K562 (cell line): ENCODE data around the gene ACTN1. TPM values are rescaled to one million over a fixed set of nuclear protein-coding genes. Genes with fewer than 3 reads are reported as not detected.

Experiments
- ATAC-seq: fragments of 200-7000 bp; cut with Tn5 transposase; 3 replicates; pipeline ENCODE4 v1.9.1; 2020; ENCODE audit warnings: moderate library complexity
- BruUV-seq: library from RNA; stranded (reverse); fragments of 400-500 nt; replicated peaks from 2 replicates; lab custom pipeline; 2021; lab: Mats Ljungman, UMichigan
- CTCF ChIA-PET: fragments of 300-600 bp; formaldehyde crosslinking; extraction: SDS; loops from one replicate; lab custom pipeline; 2021; ENCODE audit warnings: low intra/inter-chr PET ratio; lab: Yijun Ruan, JAX
- POLR2A ChIA-PET: fragments of 300-600, 350-650 bp; sonication (Branson Sonifier 250); formaldehyde crosslinking; extraction: SDS; loops from one replicate; lab custom pipeline; 2021; ENCODE audit warnings: antibody characterized with exemption, inconsistent platforms; lab: Yijun Ruan, JAX
- DNase-seq, 4 experiments: peaks; one replicate each; pipeline versions ENCODE4 v3.0.0 to v3.0.0-alpha.2; 2011 to 2018; ENCODE audit warnings: low spot score in 3 of 4, mixed read lengths in 3 of 4; ENCODE audit errors: extremely low read depth in 1 of 4
- FAIRE-seq: peaks from 2 replicates; lab custom pipeline; 2011; peaks lifted over from hg19 to GRCh38; lab: Jason Lieb, UNC
- H2AFZ ChIP-seq: 2 replicates; pipeline ENCODE4 v1.6.0; 2011; ENCODE audit warnings: low read depth, low read length, control low read depth, inconsistent platforms
- H3K27ac ChIP-seq: fragments of 200-600 bp; 3 replicates; pipeline ENCODE4 v1.8.0; 2011; ENCODE audit warnings: low read depth, mild to moderate bottlenecking, control low read depth, inconsistent platforms, low read length, moderate library complexity, mixed read lengths; ENCODE audit errors: extremely low read depth
- H3K27me3 ChIP-seq, 2 experiments: fragments of 300-600 bp in 1 of 2; 2 replicates in 1 of 2; 3 replicates in 1 of 2; pipeline versions ENCODE4 v1.6.0 to v1.8.0; 2011; ENCODE audit warnings: inconsistent platforms in 2 of 2, low read length in 2 of 2, mild to moderate bottlenecking in 1 of 2, mixed read lengths in 1 of 2, moderate library complexity in 1 of 2; ENCODE audit not compliant: control insufficient read depth in 2 of 2, insufficient read depth in 2 of 2
- H3K36me3 ChIP-seq: fragments of 300-600 bp; 3 replicates; pipeline ENCODE4 v1.8.0; 2011; ENCODE audit warnings: mild to moderate bottlenecking, low read length, inconsistent platforms; ENCODE audit not compliant: control insufficient read depth, insufficient read depth
- H3K4me1 ChIP-seq, 2 experiments: fragments of 200-600 bp in 1 of 2; replicated peaks in 1 of 2; 2 replicates in 1 of 2; 3 replicates in 1 of 2; pipeline versions ENCODE4 v1.5.1 to v1.8.0; 2011; ENCODE audit warnings: inconsistent platforms in 2 of 2, low read length in 2 of 2, mild to moderate bottlenecking in 1 of 2, mixed read lengths in 1 of 2, moderate library complexity in 1 of 2; ENCODE audit not compliant: control insufficient read depth in 2 of 2, insufficient read depth in 2 of 2
- H3K4me2 ChIP-seq: 2 replicates; pipeline ENCODE4 v1.6.1; 2011; ENCODE audit warnings: low read length, control low read depth, inconsistent platforms, mixed read lengths; ENCODE audit not compliant: insufficient read depth
- H3K4me3 ChIP-seq: fragments of 200-600 bp; sonication (generic), shearing (Covaris generic); 2 replicates; pipeline ENCODE4 v1.5.1; 2016; ENCODE audit warnings: control low read depth, inconsistent platforms
- H3K79me2 ChIP-seq: fragments of 200-600 bp; 3 replicates; pipeline ENCODE4 v1.8.0; 2011; ENCODE audit warnings: low read length, inconsistent platforms; ENCODE audit not compliant: control insufficient read depth, insufficient read depth
- H3K9ac ChIP-seq, 2 experiments: 2 replicates each; pipeline versions ENCODE4 v1.6.0 to v1.6.1; 2011; ENCODE audit warnings: low read depth in 2 of 2, low read length in 2 of 2, control low read depth in 1 of 2, inconsistent platforms in 1 of 2, mild to moderate bottlenecking in 1 of 2, mixed read lengths in 1 of 2; ENCODE audit not compliant: insufficient read depth in 1 of 2
- H3K9me1 ChIP-seq: one replicate; pipeline ENCODE4 v1.6.0; 2011; ENCODE audit warnings: inconsistent platforms, mild to moderate bottlenecking, low read length, moderate library complexity; ENCODE audit not compliant: control insufficient read depth, insufficient read depth
- H3K9me3 ChIP-seq: replicated peaks from 2 replicates; pipeline ENCODE4 v1.5.1; 2011; ENCODE audit warnings: low read depth, low read length, inconsistent platforms; ENCODE audit not compliant: control insufficient read depth, insufficient read depth
- H4K20me1 ChIP-seq: replicated peaks from 2 replicates; pipeline ENCODE4 v1.6.1; 2011; ENCODE audit warnings: low read length, inconsistent platforms, mixed read lengths; ENCODE audit not compliant: control insufficient read depth, insufficient read depth
- DACH1 ChIP-seq: fragments of 450-650 bp; IDR thresholded peaks from 2 replicates; pipeline ENCODE4 v1.6.1; 2018; ENCODE audit not compliant: partially characterized antibody
- ELF4 ChIP-seq: fragments of 450-650 bp; formaldehyde crosslinking; IDR thresholded peaks from 2 replicates; pipeline ENCODE4 v1.4.0; 2022; ENCODE audit warnings: missing genetic modification characterization
- MEF2D ChIP-seq: conservative IDR thresholded peaks from 2 replicates; pipeline ENCODE4 v1.6.1; 2016; ENCODE audit warnings: low read depth, missing genetic modification characterization, missing compliant biosample characterization
- MTA1 ChIP-seq: fragments of 450-650 bp; IDR thresholded peaks from 2 replicates; pipeline ENCODE4 v1.6.1; 2017; ENCODE audit warnings: borderline replicate concordance
- NCOR1 ChIP-seq: fragments of 450-650 bp; IDR thresholded peaks from 2 replicates; pipeline ENCODE4 v1.6.1; 2016; ENCODE audit warnings: mild to moderate bottlenecking, moderate library complexity
- PTRF ChIP-seq: fragments of 450-650 bp; IDR thresholded peaks from 2 replicates; pipeline ENCODE4 v1.6.1; 2016; ENCODE audit warnings: mild to moderate bottlenecking, missing genetic modification characterization, missing compliant biosample characterization
- SLC30A9 ChIP-seq: fragments of 250-450 bp; sonication (Bioruptor Pico); IDR thresholded peaks from 2 replicates; pipeline ENCODE4 v1.8.0; 2022; ENCODE audit warnings: mild to moderate bottlenecking, moderate library complexity
- SMARCE1 ChIP-seq: fragments of 450-650 bp; IDR thresholded peaks from 2 replicates; pipeline ENCODE4 v1.7.1; 2016; ENCODE audit warnings: mild to moderate bottlenecking
- ZNF324 ChIP-seq: fragments of 250-450 bp; sonication (Bioruptor Pico); IDR thresholded peaks from 2 replicates; pipeline ENCODE4 v1.4.0; 2020; ENCODE audit warnings: mild to moderate bottlenecking
- ZNF79 ChIP-seq: fragments of 250-450 bp; sonication (Bioruptor Pico); IDR thresholded peaks from 2 replicates; pipeline ENCODE4 v1.4.0; 2020; ENCODE audit warnings: low read depth, mild to moderate bottlenecking, moderate library complexity
- ZSCAN29 ChIP-seq: fragments of 450-650 bp; IDR thresholded peaks from 2 replicates; pipeline ENCODE4 v1.6.1; 2017
- WGBS: fragments of 100-300 bp; shearing (Covaris generic); methylation state at CpG from one replicate; pipeline ENCODE4 v1.1.6; 2016; ENCODE audit warnings: low coverage, mixed read lengths; ENCODE audit not compliant: insufficient coverage; ENCODE audit errors: missing lambda C conversion rate; 5-methylcytosine and 5-hydroxymethylcytosine counted together
- in situ Hi-C: fragments of 300-500 bp; cut with MboI; formaldehyde crosslinking; loops from 4 replicates; pipeline ENCODE4 v1.15.0; 2018; ENCODE audit warnings: inconsistent platforms, mixed read lengths
- intact Hi-C: fragments of 100-400 bp; cut with micrococcal nuclease; formaldehyde crosslinking; loops from 2 replicates; pipeline ENCODE4 v1.14.2; 2022
- polyA plus RNA-seq, 8 experiments: library from polyadenylated mRNA; depleted of rRNA in 4 of 8; stranded (reverse) in 5 of 8; unstranded in 3 of 8; fragments of >200 nt; fragmentation: Nextera tagmentation in 2 of 8; fragmentation: Illumina TruSeq in 1 of 8; extraction: Ambion mirVana in 2 of 8; extraction: Trizol in 1 of 8; gene quantifications; 2 replicates each; pipeline versions ENCODE4 v1.2.1 to v1.2.3, GENCODE V29; 2011 to 2014; ENCODE audit warnings: inconsistent platforms in 1 of 8, missing spikeins in 1 of 8
- total RNA-seq, 7 experiments: library from RNA; depleted of rRNA in 6 of 7; stranded (reverse); fragments of >200 nt in 6 of 7; fragmentation: Illumina TruSeq in 2 of 7; extraction: Trizol in 2 of 7; gene quantifications; 2 replicates each; pipeline versions ENCODE4 v1.2.1 to v1.2.3, GENCODE V29; 2011 to 2021; ENCODE audit warnings: low replicate concordance in 1 of 7

Gene ACTN1
- total and polyA plus RNA-seq, 9 of the 15 experiments (the other 6 are each of a cell fraction or from before 2014, with no cell fraction given): 2.2 to 67.7 (median 34.5) TPM

GRCh38 chr14:68961361-68961760 is 17.7 kb downstream of the ACTN1 start:
- in situ Hi-C loops: no loop called here
- H3K4me2 ChIP-seq: no peak overlapping the region
- peaks cover 11% of the 10 kb centered on the region for H4K20me1 ChIP-seq
- intact Hi-C loops: no loop called here
- no peak overlapping the region for H2AFZ ChIP-seq
- no peak overlapping the region for H3K9ac ChIP-seq
- WGBS: 81% methylated on average over 6 of the region's 7 CpGs
- H3K4me1 ChIP-seq: peaks cover under 1 to 6% of the 10 kb centered on the region in 2 experiments; a peak in 3 of 5 replicates
- peaks cover 26% of the 10 kb centered on the region for H3K79me2 ChIP-seq
- BruUV-seq: no TSS peak
- no peak for ATAC-seq
- H3K4me3 ChIP-seq: no peak overlapping the region
- no peak overlapping the region for H3K27ac ChIP-seq
- H3K9me1 ChIP-seq: no peaks in the 10 kb centered on the region
- H3K9me3 ChIP-seq: no peaks in the 10 kb centered on the region
- H3K36me3 ChIP-seq: peaks cover 7% of the 10 kb centered on the region; the same call in 2 of the 3 replicates
- ChIA-PET CTCF (no interaction called here), POLR2A (interaction anchor here (0.6 kb wide), 1 partner anchor 46 kb away, joined by 3 read pairs; no protein-coding TSS in a partner anchor)
- FAIRE-seq: no peak
- no peak for DNase-seq
- TF ChIP-seq ZNF324 (no peak), DACH1 (no peak), ZSCAN29 (no peak), MEF2D (tag) (no peak), NCOR1 (no peak), SMARCE1 (no peak), ELF4 (no peak), PTRF (no peak), SLC30A9 (CRISPR knock-in tag) (no peak), ZNF79 (no peak), MTA1 (no peak)
- no peaks in the 10 kb centered on the region for H3K27me3 ChIP-seq
